Measurements from ENCODE around the gene TMEM11. TPM values are rescaled to one million over a fixed set of nuclear protein-coding genes. Genes with fewer than 3 reads are reported as not detected.

TMEM11 gene
- total RNA-seq, 1 donor from 2014 or later: 24.7 TPM

- Mint-ChIP-seq H3K27me3 (ENCODE audit: low read depth) (no peaks in the 10 kb centered on the region), H3K27ac (ENCODE audit: unreplicated experiment) (no peak overlapping the region), H3K4me1 (ENCODE audit: low read depth) (peaks cover 60% of the 10 kb centered on the region), H3K9me3 (ENCODE audit: low read depth) (no peaks in the 10 kb centered on the region), H3K4me3 (ENCODE audit: unreplicated experiment) (no peak overlapping the region), H3K36me3 (ENCODE audit: low read depth) (peaks cover 5% of the 10 kb centered on the region)
- TF ChIP-seq, protein P1, sequence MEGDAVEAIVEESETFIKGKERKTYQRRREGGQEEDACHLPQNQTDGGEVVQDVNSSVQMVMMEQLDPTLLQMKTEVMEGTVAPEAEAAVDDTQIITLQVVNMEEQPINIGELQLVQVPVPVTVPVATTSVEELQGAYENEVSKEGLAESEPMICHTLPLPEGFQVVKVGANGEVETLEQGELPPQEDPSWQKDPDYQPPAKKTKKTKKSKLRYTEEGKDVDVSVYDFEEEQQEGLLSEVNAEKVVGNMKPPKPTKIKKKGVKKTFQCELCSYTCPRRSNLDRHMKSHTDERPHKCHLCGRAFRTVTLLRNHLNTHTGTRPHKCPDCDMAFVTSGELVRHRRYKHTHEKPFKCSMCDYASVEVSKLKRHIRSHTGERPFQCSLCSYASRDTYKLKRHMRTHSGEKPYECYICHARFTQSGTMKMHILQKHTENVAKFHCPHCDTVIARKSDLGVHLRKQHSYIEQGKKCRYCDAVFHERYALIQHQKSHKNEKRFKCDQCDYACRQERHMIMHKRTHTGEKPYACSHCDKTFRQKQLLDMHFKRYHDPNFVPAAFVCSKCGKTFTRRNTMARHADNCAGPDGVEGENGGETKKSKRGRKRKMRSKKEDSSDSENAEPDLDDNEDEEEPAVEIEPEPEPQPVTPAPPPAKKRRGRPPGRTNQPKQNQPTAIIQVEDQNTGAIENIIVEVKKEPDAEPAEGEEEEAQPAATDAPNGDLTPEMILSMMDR (IDR thresholded peaks at IDR 0.05): no peak
- no peak for DNase-seq (ENCODE audit: low spot score)
Measured at GRCh38 chr17:21169496-21169895, 44.5 kb downstream of the TMEM11 start.

DNA sequence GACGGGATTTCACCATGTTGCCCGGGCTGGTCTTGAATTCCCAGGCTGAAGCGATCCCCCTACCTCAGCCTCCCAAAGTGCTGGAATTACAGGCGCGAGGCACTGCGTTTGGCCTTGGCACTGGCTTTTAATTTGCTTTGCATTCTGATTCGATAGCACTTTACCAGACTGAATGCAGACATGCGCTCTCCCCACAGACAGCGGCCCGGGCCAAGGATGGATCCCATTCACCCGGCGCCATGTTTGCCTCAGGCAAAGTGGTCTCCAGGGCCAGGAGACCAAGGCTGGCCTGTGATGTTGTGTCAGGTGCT lies 45.5 kb downstream of the TMEM11 start:
- Mint-ChIP-seq H3K4me1 (ENCODE audit: low read depth) (peaks cover 60% of the 10 kb centered on the region), H3K4me3 (ENCODE audit: unreplicated experiment) (no peak overlapping the region), H3K36me3 (ENCODE audit: low read depth) (peaks cover 5% of the 10 kb centered on the region), H3K27me3 (ENCODE audit: low read depth) (no peaks in the 10 kb centered on the region), H3K9me3 (ENCODE audit: low read depth) (no peaks in the 10 kb centered on the region), H3K27ac (ENCODE audit: unreplicated experiment) (peak overlapping the region; percentile 91)
- no peak for DNase-seq (ENCODE audit: low spot score)
- TF ChIP-seq, protein P1 (IDR thresholded peaks at IDR 0.05): no peak

DNA sequence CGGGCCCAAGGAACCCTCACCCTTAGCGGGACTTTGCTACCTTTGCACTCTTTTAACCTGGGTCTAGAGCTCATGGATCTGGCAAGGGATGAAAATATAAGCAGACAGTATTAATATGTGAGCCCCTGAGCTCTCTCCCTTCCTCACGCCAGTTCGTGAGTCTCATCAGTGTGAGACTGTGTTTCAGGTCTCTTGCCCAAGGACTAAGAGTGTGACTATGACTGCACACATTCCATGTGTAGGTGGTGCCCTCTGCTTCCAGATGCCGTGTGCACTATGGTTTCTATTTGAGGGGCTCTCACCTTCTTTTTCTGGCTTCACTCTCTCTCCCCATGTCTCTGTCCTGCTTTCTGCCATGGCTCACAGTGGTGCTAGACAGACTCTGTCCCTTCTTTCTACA lies 46.7 kb downstream of the TMEM11 start:
- TF ChIP-seq, protein P1 (IDR thresholded peaks at IDR 0.05): no peak
- Mint-ChIP-seq H3K36me3 (ENCODE audit: low read depth) (peaks cover 1% of the 10 kb centered on the region), H3K4me1 (ENCODE audit: low read depth) (peaks cover 67% of the 10 kb centered on the region), H3K27ac (ENCODE audit: unreplicated experiment) (peak overlapping the region; percentile 90), H3K27me3 (ENCODE audit: low read depth) (no peaks in the 10 kb centered on the region), H3K9me3 (ENCODE audit: low read depth) (no peaks in the 10 kb centered on the region), H3K4me3 (ENCODE audit: unreplicated experiment) (peak overlapping the region; percentile 44)
- DNase-seq (ENCODE audit: low spot score): no peak

- Mint-ChIP-seq H3K27me3 (ENCODE audit: low read depth) (no peaks in the 10 kb centered on the region), H3K4me3 (ENCODE audit: unreplicated experiment) (peak overlapping the region; percentile 44), H3K27ac (ENCODE audit: unreplicated experiment) (peak overlapping the region; percentile 90), H3K36me3 (ENCODE audit: low read depth) (peaks cover 1% of the 10 kb centered on the region), H3K4me1 (ENCODE audit: low read depth) (peaks cover 73% of the 10 kb centered on the region), H3K9me3 (ENCODE audit: low read depth) (no peaks in the 10 kb centered on the region)
- TF ChIP-seq, protein P1 (IDR thresholded peaks at IDR 0.05): no peak
- no peak for DNase-seq (ENCODE audit: low spot score)
Measured at GRCh38 chr17:21166595-21167210, 47.3 kb downstream of the TMEM11 start.

- Mint-ChIP-seq H3K27ac (ENCODE audit: unreplicated experiment) (peak overlapping the region; percentile 90), H3K4me3 (ENCODE audit: unreplicated experiment) (peak overlapping the region; percentile 44), H3K9me3 (ENCODE audit: low read depth) (no peaks in the 10 kb centered on the region), H3K4me1 (ENCODE audit: low read depth) (peaks cover 78% of the 10 kb centered on the region), H3K36me3 (ENCODE audit: low read depth) (peaks cover 1% of the 10 kb centered on the region), H3K27me3 (ENCODE audit: low read depth) (no peaks in the 10 kb centered on the region)
- DNase-seq (ENCODE audit: low spot score): no peak
- TF ChIP-seq, protein P1 (IDR thresholded peaks at IDR 0.05): no peak
Measured at GRCh38 chr17:21165922-21166594, 47.9 kb downstream of the TMEM11 start.

Measured in chondrocyte (in vitro differentiated cells).